Activated CD8-positive, alpha-beta memory T cell treated with anti-CD3 and anti-CD28 coated beads, Interleukin-2, amount 10 ng/mL, durations not matched to agents 7 days and 5 days (primary cell): Measurements from ENCODE around the gene C12orf57. TPM values are rescaled to one million over a fixed set of nuclear protein-coding genes. Genes with fewer than 3 reads are reported as not detected.

Experiments used
- ATAC-seq: fragments of 150-1000 bp; cut with Tn5 transposase; one replicate; pipeline ENCODE4 v1.10.0; 2021; ENCODE audit warnings: moderate library complexity
- CTCF ChIA-PET: fragments of 350-600 bp; sonication (Branson Sonifier 250); formaldehyde crosslinking; loops from one replicate; lab custom pipeline; 2021; ENCODE audit warnings: antibody characterized with exemption; lab: Charles Lee
- DNase-seq: peaks from one replicate; pipeline ENCODE4 v3.0.0-alpha.2; 2020
- H3K27ac Mint-ChIP-seq: one replicate; pipeline ENCODE4 v1.8.0; 2021; ENCODE audit warnings: mild to moderate bottlenecking, mixed read lengths
- H3K27me3 Mint-ChIP-seq: one replicate; pipeline ENCODE4 v1.8.0; 2021; ENCODE audit warnings: mixed read lengths
- H3K36me3 Mint-ChIP-seq: one replicate; pipeline ENCODE4 v1.8.0; 2021; ENCODE audit warnings: mild to moderate bottlenecking, mixed read lengths
- H3K4me1 Mint-ChIP-seq: one replicate; pipeline ENCODE4 v1.8.0; 2021; ENCODE audit warnings: mixed read lengths
- H3K4me3 Mint-ChIP-seq: one replicate; pipeline ENCODE4 v1.8.0; 2021; ENCODE audit warnings: mild to moderate bottlenecking, moderate library complexity, mixed read lengths
- H3K9me3 Mint-ChIP-seq: one replicate; pipeline ENCODE4 v1.8.0; 2022; ENCODE audit warnings: low read depth, mixed read lengths
- total RNA-seq, 2 experiments: library from RNA; stranded (reverse); gene quantifications; one replicate each; pipeline ENCODE4 v1.2.3, GENCODE V29; 2021

C12orf57 gene
- total RNA-seq, 2 experiments from 2014 or later = 120 to 132 TPM

GRCh38 chr12:6944381-6945186 is 762 bp downstream of the C12orf57 start:
- Mint-ChIP-seq H3K36me3 (peaks cover 4% of the 10 kb centered on the region), H3K4me1 (peaks cover 61% of the 10 kb centered on the region), H3K9me3 (no peaks in the 10 kb centered on the region), H3K27me3 (peaks cover 4% of the 10 kb centered on the region), H3K4me3 (peak overlapping the region; percentile 86), H3K27ac (peak overlapping the region; percentile 98)
- ATAC-seq (peak; percentile 50), DNase-seq (peak; percentile 95)
- CTCF ChIA-PET = interaction anchor here (0.7 to 17.6 kb wide), 26 partner anchors 8 to 172 kb away, joined by 3 to 709 read pairs (median 6); partner anchors contain the start of genes C1RL, EMG1, ENO2 and LPCAT3

GRCh38 chr12:6945613-6946012 is 1.8 kb downstream of the C12orf57 start:
- Mint-ChIP-seq H3K27ac (peak overlapping the region; percentile 98), H3K9me3 (no peaks in the 10 kb centered on the region), H3K4me1 (peaks cover 71% of the 10 kb centered on the region), H3K36me3 (peaks cover 4% of the 10 kb centered on the region), H3K4me3 (peak overlapping the region; percentile 86), H3K27me3 (peaks cover 4% of the 10 kb centered on the region)
- no peak for ATAC-seq
- DNase-seq = no peak
- CTCF ChIA-PET = interaction anchor here (0.6 to 17.6 kb wide), 17 partner anchors 8 to 167 kb away, joined by 3 to 709 read pairs (median 6); partner anchors contain the start of genes C1RL, EMG1, ENO2 and PHB2

- peaks cover 4% of the 10 kb centered on the region for H3K27me3 Mint-ChIP-seq
- peak overlapping the region; percentile 86 for H3K4me3 Mint-ChIP-seq
- H3K4me1 Mint-ChIP-seq = peaks cover 75% of the 10 kb centered on the region
- H3K9me3 Mint-ChIP-seq = no peaks in the 10 kb centered on the region
- ATAC-seq (peak; percentile 9), DNase-seq (peak; percentile 78)
- CTCF ChIA-PET = interaction anchor here (0.6 to 17.6 kb wide), 11 partner anchors 8 to 166 kb away, joined by 3 to 709 read pairs (median 25); partner anchors contain the start of genes C1RL, EMG1, PHB2 and SPSB2
- peaks cover 4% of the 10 kb centered on the region for H3K36me3 Mint-ChIP-seq
- H3K27ac Mint-ChIP-seq = peak overlapping the region; percentile 98
Observed at GRCh38 chr12:6946033-6946919, 2.5 kb downstream of the C12orf57 start.

GRCh38 chr12:6946920-6947374 is 3.1 kb downstream of the C12orf57 start:
- CTCF ChIA-PET = interaction anchor here (1.1 to 17.6 kb wide), 9 partner anchors 13 to 162 kb away, joined by 3 to 709 read pairs (median 36); partner anchors contain the start of genes C1RL, EMG1, PHB2 and SPSB2
- Mint-ChIP-seq H3K27me3 (peaks cover 4% of the 10 kb centered on the region), H3K36me3 (peaks cover 8% of the 10 kb centered on the region), H3K27ac (peak overlapping the region; percentile 98), H3K9me3 (no peaks in the 10 kb centered on the region), H3K4me1 (peaks cover 75% of the 10 kb centered on the region), H3K4me3 (peak overlapping the region; percentile 86)
- DNase-seq (no peak), ATAC-seq (no peak)

- CTCF ChIA-PET = interaction anchor here (0.8 to 17.6 kb wide), 7 partner anchors 13 to 165 kb away, joined by 3 to 709 read pairs (median 50); partner anchors contain the start of genes C1RL, EMG1, PHB2 and SPSB2
Observed at GRCh38 chr12:6947615-6948014, 3.8 kb downstream of the C12orf57 start.

GRCh38 chr12:6948873-6949594 is 5.2 kb downstream of the C12orf57 start:
- Mint-ChIP-seq H3K9me3 (no peaks in the 10 kb centered on the region), H3K27me3 (no peaks in the 10 kb centered on the region), H3K4me1 (peaks cover 70% of the 10 kb centered on the region), H3K36me3 (peaks cover 20% of the 10 kb centered on the region), H3K4me3 (peak overlapping the region; percentile 48), H3K27ac (peak overlapping the region; percentile 96)
- ATAC-seq (no peak), DNase-seq (no peak)
- CTCF ChIA-PET = interaction anchor here (1.8 to 17.6 kb wide), 8 partner anchors 11 to 163 kb away, joined by 5 to 709 read pairs (median 20); partner anchors contain the start of genes C1RL, EMG1, LPCAT3 and PHB2

More at GRCh38 chr12:6947615-6948014, 3.8 kb downstream of the C12orf57 start:
- no peak overlapping the region for H3K4me3 Mint-ChIP-seq
- no peaks in the 10 kb centered on the region for H3K9me3 Mint-ChIP-seq
- no peak for DNase-seq
- H3K4me1 Mint-ChIP-seq = peaks cover 71% of the 10 kb centered on the region
- H3K27ac Mint-ChIP-seq = peak overlapping the region; percentile 43
- peaks cover 14% of the 10 kb centered on the region for H3K36me3 Mint-ChIP-seq
- ATAC-seq = no peak
- H3K27me3 Mint-ChIP-seq = peaks cover 4% of the 10 kb centered on the region

GRCh38 chr12:6950401-6950801 is 6.6 kb downstream of the C12orf57 start:
- Mint-ChIP-seq H3K36me3 (peaks cover 30% of the 10 kb centered on the region), H3K4me1 (peaks cover 76% of the 10 kb centered on the region), H3K9me3 (no peaks in the 10 kb centered on the region), H3K27me3 (no peaks in the 10 kb centered on the region), H3K27ac (peak overlapping the region; percentile 96), H3K4me3 (peak overlapping the region; percentile 93)
- CTCF ChIA-PET = interaction anchor here (1.5 to 17.6 kb wide), 11 partner anchors 10 to 162 kb away, joined by 3 to 709 read pairs (median 13); partner anchors contain the start of genes C1RL, EMG1, LPCAT3 and PHB2
- no peak for ATAC-seq
- peak; percentile 74 for DNase-seq

GRCh38 chr12:6950811-6951540 is 7.2 kb downstream of the C12orf57 start, which contains the start of gene PTPN6:
Gene PTPN6 (plus strand): TSS chr12:6951356. CDS start chr12:6951513, 157 bp downstream.
- H3K27me3 Mint-ChIP-seq = no peaks in the 10 kb centered on the region
- H3K4me3 Mint-ChIP-seq = peak within 1 kb of the TSS; percentile 93
- peaks cover 36% of the 10 kb centered on the region for H3K36me3 Mint-ChIP-seq
- H3K4me1 Mint-ChIP-seq = peaks cover 76% of the 10 kb centered on the region
- ATAC-seq (peak; percentile 32), DNase-seq (peak; percentile 85)
- CTCF ChIA-PET = interaction anchor here (0.8 to 17.6 kb wide), 12 partner anchors 9 to 161 kb away, joined by 3 to 709 read pairs (median 10); partner anchors contain the start of genes C1RL, EMG1, LPCAT3 and PHB2
- H3K9me3 Mint-ChIP-seq = no peaks in the 10 kb centered on the region
- peak within 1 kb of the TSS; percentile 96 for H3K27ac Mint-ChIP-seq

GRCh38 chr12:6951551-6952120 is 7.8 kb downstream of the C12orf57 start:
- peaks cover 43% of the 10 kb centered on the region for H3K36me3 Mint-ChIP-seq
- no peaks in the 10 kb centered on the region for H3K9me3 Mint-ChIP-seq
- H3K27ac Mint-ChIP-seq = peak overlapping the region; percentile 96
- H3K4me1 Mint-ChIP-seq = peaks cover 77% of the 10 kb centered on the region
- CTCF ChIA-PET = interaction anchor here (0.6 to 17.6 kb wide), 13 partner anchors 8 to 161 kb away, joined by 3 to 709 read pairs (median 7); partner anchors contain the start of genes C12orf57, C1RL, EMG1 and PHB2
- H3K27me3 Mint-ChIP-seq = no peaks in the 10 kb centered on the region
- DNase-seq (no peak), ATAC-seq (peak; percentile 3)
- H3K4me3 Mint-ChIP-seq = peak overlapping the region; percentile 93

- Mint-ChIP-seq H3K4me3 (peak overlapping the region; percentile 93), H3K9me3 (no peaks in the 10 kb centered on the region), H3K27me3 (no peaks in the 10 kb centered on the region), H3K27ac (peak overlapping the region; percentile 96), H3K36me3 (peaks cover 48% of the 10 kb centered on the region), H3K4me1 (peaks cover 77% of the 10 kb centered on the region)
- CTCF ChIA-PET = interaction anchor here (0.6 to 17.6 kb wide), 9 partner anchors 8 to 161 kb away, joined by 3 to 709 read pairs (median 5); partner anchors contain the start of genes C12orf57, C1RL, RNU7-1 and SPSB2
- ATAC-seq (peak; percentile 5), DNase-seq (no peak)
Observed at GRCh38 chr12:6952121-6952862, 8.5 kb downstream of the C12orf57 start.
